ENCODE measurements around the gene CD63.

CD63 gene

DNA sequence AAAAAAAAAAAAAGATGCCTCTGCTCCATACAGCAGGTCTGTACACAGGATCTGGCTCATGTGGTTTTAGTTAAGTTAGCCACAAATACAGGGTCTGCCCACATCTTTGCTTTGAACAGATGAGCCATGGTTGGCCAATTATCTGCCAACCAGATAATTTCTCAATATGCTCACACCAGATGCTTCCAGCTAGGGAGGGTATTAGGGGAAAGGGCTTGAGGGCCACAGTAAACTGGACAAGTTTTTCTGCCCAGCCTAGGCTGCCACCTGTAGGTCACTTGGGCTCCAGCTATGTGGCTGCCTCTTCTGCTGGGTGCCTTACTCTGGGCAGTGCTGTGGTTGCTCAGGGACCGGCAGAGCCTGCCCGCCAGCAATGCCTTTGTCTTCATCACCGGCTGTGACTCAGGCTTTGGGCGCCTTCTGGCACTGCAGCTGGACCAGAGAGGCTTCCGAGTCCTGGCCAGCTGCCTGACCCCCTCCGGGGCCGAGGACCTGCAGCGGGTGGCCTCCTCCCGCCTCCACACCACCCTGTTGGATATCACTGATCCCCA lies 7.8 kb downstream of the CD63 start:
- peak; percentile 97 for DNase-seq (ENCODE audit: low spot score)

DNA sequence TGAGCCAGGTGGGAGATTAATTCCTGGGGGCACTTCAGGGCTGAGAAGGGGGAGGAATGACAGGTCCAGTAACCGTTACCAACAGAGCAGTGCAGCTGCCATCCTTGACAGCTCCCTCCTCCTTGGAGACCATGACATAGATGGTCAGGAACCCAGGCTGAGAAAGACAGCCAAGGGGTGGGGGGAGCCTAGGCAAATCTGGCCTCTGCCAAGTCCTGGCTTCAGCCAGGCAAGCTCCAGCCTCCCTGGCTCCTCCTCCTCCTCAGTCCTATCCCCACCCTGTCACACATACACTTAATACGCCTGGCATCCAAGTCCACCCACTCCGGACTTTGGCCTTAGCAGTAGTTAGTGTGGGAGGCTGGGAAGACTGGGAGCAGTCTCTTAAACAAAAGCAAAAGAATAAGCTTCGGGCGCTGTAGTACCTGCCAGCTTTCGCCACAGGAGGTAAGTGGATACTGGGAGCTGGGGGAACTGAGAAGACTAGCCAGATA lies 8.7 kb downstream of the CD63 start, which contains the start of gene RDH5:
Gene RDH5 (plus strand): TSS at position 323 of the 494 bp plus-strand sequence. CDS start 792 bp downstream, outside the sequence.
- no peak for DNase-seq (ENCODE audit: low spot score)

GRCh38 chr12:55719371-55719770 lies 9.4 kb downstream of the CD63 start:
- DNase-seq (ENCODE audit: low spot score), result no peak

- no peak for DNase-seq (ENCODE audit: low spot score)
These were observed 10.1 kb downstream of the CD63 start for GRCh38 chr12:55718624-55719275.

DNA sequence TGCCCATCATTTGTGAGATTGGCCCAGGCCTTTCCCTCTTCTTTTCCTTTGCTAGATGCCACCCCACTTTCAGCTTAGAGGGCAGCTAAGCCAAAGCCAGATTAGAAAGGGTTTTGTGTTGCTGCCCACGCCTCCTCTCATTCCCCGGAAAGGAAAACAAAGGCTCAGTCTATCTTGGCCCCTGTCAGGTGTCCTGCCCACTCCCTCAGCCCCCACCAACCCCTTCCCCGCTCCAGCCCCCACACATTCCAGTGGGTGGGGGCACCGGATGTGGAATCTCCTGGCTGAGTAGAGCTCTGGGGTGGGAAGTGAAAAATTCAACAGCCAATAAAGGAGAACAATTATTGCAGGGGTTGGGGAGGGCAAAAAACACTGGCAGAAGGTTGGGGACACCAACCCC lies 10.8 kb downstream of the CD63 start:
- no peak for DNase-seq (ENCODE audit: low spot score)

DNA sequence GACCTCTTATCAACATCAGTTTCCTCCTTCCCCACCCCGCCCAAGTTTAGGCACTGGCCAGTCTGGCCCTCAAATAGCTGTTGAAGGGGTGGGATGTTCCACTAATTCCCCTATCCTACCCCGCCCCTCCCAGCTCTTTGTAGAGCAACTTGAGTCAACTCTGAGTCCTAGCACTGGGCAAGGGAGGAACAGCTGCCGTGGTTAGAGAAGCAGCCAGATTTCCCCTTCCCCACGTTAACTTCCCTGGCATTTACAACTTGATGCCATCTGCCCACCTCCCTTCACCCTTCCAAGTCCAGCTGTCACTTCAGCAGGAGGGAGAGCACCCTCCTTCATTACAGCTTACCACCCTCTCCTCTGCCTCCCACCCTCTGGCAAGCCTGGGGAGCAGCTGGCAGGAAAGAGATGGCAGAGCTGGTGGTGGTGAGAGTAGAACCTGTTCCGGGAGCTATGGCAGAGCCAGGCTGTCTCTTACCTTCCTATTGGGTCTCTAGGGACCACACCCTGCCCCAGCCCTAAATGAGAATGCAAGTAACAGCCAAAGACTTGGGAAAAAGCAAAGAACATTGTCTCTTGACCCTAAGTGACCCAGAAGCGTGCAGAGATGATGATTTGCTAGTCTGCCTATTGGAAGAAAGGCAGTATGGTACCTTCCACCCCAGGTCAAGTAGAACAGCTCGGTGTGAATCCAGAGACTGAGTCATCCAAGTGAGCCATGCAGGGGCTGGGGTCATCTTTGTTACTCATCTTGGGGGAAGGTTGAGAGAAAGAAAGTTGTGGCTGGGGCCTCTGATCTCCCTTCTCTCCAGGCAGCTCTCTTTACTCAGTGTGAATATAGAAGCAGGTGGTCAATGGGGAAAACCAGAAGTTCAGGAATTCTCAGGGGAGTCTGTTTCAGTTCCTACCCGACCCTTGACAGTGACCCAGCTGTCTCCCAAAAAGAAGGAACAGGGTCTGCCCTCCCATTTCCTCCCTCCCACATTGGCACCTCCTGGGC lies 11.5 kb downstream of the CD63 start:
- peak; percentile 84 for DNase-seq (ENCODE audit: low spot score)

DNA sequence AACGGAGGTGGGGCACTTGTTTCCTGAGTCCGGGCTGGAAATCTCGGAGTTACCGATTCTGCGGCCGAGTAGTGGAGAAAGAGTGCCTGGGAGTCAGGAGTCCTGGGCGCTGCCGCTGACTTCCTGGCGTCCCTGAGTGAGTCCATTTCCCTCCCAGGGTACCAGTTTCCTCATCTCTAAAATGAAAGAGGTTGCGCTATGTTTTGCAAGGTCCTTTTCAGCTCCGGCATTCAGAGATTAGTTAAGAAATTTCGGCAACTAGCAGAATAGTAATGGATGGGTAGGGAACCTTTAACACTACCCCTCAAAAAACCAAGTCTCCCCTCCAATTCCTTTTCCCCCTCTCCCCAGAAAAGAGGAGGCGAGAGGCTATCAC lies 12.2 kb downstream of the CD63 start:
- no peak for DNase-seq (ENCODE audit: low spot score)

DNA sequence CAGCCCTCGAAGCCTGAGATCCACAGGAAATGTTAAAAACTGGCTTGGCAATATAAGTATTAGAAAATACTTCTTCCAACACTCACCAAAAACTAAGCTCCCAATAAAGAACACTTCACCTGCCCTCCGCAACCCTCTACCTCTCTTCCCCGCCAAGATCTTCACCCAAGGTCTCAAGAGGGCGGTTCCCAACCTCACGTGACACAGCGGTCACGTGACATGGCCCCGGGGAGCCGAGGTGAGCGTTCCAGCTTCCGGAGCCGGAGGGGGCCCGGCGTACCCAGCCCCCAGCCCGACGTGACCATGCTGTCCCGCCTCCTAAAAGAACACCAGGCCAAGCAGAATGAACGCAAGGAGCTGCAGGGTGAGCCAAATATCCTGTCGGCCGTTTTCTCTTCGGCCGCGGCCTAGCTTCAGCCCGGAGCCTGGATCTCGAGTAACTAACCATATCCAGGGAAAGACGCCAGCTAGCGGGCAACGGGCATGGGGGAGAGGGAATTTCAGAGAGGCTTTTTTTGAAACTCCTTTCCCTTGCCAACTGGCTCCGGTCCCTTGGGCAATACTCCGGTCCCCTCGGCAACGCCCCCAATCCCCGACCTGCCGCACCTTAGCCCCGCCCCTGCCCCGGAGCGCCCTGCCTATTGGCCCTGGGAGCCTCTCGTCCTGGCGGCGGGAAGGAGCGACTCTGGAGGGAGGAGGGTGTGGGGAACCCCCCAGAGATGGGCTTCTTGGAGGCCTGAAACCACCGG lies 12.8 kb downstream of the CD63 start, which contains the start of gene BLOC1S1:
Gene BLOC1S1 (plus strand): TSS at position 214 of the 749 bp plus-strand sequence. CDS start 6 bp downstream, at position 220.
- DNase-seq (ENCODE audit: low spot score), result peak; percentile 91

DNA sequence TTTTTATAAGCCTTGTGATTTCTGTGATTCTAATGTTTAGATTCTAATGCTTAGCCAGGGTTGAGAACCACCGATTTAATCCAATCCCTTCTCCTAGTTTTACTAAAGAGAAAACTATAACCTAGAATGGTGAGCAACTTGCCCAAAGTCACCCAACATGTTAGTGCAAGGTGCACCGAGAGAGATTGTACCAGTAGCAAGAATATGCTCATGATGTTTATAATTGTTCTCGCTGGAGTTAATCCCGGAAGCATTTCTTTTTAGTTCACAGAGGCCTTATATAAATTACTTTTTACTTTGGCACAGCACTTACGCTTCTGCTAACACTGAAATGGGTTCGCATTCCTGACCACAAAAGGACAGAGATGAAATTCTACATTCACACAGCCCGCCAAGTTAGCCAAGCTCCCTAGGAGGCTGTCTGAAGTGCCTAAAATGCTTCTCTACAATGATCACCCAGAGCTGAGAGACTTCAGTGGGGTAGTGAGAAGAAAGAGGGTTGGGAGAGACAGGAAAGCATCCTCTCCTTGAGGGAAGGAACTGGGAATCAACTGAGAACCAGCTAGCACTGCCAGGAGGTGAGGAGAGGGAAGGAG lies 13.5 kb downstream of the CD63 start:
- no peak for DNase-seq (ENCODE audit: low spot score)

DNA sequence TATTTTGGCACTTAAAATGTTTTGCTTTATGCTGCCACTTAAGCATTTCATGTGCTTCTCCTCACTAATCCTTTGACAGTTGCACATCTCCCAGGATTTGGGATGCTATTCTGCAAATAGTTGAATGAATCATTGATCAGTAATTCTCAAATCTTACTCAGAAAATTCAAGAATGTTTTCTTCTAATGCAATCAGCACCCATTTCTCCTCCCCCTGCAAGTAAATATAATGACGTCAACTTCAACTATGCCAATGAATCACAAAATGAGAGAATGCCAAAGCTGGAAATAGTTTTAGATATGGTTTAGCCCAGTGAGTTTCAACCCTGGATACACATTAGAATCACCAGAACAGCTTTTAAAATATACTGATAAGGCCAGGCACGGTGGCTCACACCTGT lies 15.1 kb downstream of the CD63 start:
- peak; percentile 86 for DNase-seq (ENCODE audit: low spot score)

- no peak for DNase-seq (ENCODE audit: low spot score)
These were observed 16.0 kb downstream of the CD63 start for GRCh38 chr12:55712700-55713415.

GRCh38 chr12:55711786-55712553 lies 16.8 kb downstream of the CD63 start:
- DNase-seq (ENCODE audit: low spot score), result no peak

GRCh38 chr12:55708695-55709233 lies 20.0 kb downstream of the CD63 start:
- no peak for DNase-seq (ENCODE audit: low spot score)

GRCh38 chr12:55707841-55708694 lies 20.7 kb downstream of the CD63 start, which contains the start of gene ITGA7:
Gene ITGA7 (minus strand): TSS chr12:55707904. CDS start chr12:55707682, 222 bp downstream.
- DNase-seq (ENCODE audit: low spot score), result no peak

DNA sequence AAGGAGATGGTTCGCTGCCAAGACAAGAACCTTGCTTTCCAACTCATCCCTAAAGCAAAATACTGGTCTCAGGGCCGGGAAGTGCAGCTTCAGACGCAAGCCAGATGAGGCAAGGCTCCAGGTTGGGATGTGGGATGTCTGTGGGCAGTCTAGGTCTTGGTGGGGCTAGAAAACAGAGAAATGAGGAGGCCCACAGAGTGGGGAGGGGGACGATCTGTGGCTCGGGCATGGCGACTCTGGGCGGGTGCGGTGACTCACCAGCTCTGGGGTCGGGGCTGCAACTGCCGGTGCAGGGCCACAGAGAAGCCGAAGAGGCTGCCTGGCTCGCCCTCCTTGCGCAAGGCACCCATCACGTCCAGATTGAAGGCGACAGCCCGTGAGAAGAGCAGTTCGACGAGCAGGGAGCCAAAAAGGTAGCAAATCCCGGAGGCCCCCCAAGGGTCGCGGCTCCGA lies 21.6 kb downstream of the CD63 start:
- no peak for DNase-seq (ENCODE audit: low spot score)

- no peak for DNase-seq (ENCODE audit: low spot score)
These were observed 22.1 kb downstream of the CD63 start for GRCh38 chr12:55706568-55707218.

GRCh38 chr12:55705782-55706402 lies 22.9 kb downstream of the CD63 start:
- no peak for DNase-seq (ENCODE audit: low spot score)
